Measurements from ENCODE around the gene MICAL2.

The MICAL2 gene

DNA sequence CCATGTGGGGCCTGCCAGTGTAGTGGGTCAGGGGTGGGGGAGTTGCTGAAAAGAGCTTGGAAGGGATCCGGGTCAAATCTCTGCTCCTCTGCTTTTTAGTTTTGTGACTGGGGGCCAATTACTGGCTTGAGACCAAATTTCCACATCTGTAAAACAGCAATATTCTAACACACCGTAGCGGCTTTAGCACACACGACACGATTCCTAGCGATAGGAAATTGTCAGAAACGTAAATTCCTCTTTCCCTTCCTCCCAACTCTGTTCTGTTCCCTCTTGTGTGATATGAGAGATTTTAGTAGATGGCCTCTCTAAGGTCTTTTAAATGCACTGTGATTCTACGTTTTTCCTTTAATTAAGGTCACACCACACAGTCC lies 71.9 kb downstream of the MICAL2 start:
- no peak overlapping the region for H3K27ac ChIP-seq
- no peak for TF ChIP-seq CTCF (conservative IDR thresholded peaks at IDR 0.05)

DNA sequence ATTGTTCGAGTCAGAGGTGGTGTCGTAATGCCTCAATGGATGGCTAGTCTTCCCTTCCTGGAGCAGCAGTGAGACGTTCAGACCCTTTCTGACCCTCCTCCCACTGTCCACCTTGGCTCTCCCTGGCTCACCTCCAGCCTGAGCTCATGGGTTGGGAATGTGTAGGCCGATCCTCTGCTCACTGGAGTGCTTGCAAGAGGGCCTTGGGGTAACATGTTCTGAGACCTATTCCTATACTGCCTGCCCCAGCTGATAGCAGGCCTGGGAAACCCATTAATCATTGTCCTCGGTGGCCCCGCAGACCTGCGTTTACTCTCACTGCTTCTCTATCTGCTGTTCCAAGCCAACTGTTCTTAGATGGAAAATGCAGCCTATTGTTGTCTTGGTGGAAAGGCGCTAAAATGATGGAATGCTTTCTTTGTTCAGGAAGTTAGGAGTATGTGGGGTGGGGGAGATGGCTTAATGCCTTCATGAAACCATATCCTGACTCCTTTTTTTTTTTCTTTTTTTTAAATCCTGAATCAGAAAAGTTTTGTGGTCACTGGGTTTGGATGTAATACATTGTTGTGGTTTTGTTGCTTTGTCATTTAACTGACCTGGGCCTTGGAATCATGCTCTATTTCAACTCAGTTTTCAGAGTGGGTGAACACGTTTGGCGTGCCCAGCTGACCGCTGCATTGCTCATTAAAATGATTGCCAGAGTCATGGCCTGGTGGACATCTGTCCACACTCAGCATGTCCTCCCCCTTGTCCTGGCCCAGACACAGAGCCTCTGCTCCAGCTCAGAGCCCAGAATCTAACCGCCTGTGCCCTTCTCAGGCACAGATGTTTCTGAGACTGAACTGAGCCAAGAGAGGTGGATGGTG lies 72.5 kb downstream of the MICAL2 start:
- H3K27ac ChIP-seq: no peak overlapping the region
- TF ChIP-seq CTCF (conservative IDR thresholded peaks at IDR 0.05): no peak

DNA sequence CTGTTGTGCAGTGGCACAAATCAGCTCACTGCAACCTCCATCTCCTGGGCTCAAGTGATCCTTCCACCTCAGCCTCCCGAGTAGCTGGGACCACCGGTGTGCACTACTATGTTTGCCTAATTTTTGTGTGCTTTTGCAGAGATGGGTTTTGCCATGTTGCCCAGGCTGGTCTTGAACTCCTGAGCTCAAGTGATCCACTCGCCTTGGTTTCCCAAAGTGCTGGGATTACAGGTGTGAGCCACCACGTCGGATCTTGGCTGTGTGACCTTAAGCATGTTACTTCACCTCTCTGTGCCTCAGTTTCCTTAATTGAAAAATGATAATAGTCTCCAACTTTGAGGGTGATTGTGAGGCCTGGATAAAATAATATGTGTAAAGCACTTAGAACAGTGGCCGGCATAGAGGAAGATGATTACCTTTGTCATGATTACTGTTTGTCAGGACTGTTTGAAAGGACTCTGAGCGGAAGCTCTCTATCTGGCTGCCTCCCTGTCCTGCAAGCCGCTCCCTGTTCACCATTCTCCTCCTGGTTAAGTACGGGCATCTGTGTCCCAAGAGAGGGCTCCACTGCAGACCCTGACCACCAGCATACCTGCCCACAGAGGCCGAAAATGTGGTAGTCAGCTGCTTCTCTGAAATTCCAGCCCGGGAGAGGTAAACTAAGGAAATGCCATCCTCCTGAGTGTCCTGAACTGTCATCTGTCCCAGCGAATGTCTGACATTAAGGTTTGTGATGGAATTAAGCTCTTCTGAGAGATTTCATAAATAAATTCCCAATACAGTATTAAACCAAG lies 73.6 kb downstream of the MICAL2 start:
- no peak overlapping the region for H3K27ac ChIP-seq
- TF ChIP-seq CTCF (conservative IDR thresholded peaks at IDR 0.05): no peak

GRCh38 chr11:12184699-12185098 lies 74.3 kb downstream of the MICAL2 start:
- no peak overlapping the region for H3K27ac ChIP-seq
- no peak for TF ChIP-seq CTCF (conservative IDR thresholded peaks at IDR 0.05)

DNA sequence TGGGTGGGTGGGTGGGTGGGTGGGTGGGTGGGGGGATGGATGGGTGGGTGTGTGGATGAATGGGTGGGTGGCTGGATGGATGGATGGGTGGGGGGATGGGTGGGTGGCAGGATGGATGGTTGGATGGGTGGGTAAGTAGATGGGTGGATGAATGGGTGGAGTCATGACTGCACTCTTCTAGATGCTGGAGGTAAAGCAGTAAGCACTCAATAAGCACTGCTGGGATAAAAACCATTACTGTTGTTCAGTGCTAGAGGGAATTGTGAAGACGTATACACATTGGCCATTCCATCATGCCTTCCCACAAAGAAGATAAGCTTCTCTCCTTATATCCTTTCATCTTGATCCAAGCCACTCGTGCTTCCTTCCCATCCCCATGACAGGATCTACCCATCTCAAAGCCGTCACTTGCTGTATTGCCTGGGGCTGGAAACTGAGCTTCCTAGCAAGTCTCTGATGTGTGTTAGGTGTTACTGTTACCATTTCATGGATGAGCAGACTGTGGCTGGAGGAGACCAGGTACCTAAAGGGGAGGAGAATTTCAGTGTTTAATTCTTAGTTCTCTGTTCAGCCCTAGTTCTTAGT lies 74.8 kb downstream of the MICAL2 start:
- TF ChIP-seq CTCF (conservative IDR thresholded peaks at IDR 0.05): no peak
- no peak overlapping the region for H3K27ac ChIP-seq

DNA sequence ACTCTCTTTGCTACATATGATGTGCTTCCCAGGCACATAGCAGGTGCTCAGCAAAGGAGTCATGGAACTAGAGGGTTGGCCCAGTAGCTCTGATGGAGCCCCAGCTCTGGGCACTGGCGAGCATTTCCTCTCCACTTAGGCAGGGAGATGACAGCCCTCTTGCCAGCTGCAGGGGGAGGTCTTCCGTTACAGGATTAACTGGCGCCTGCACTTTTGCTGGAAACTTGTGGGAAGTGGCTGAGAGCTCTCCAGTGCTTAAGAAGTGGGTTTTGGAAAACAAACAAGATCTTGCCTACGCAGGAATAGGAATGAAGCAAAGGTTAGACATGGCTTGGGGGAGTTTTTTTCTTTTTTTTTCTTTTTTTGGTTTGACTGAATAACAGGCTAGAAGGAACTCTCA lies 75.5 kb downstream of the MICAL2 start:
- no peak for TF ChIP-seq CTCF (conservative IDR thresholded peaks at IDR 0.05)
- H3K27ac ChIP-seq: no peak overlapping the region

DNA sequence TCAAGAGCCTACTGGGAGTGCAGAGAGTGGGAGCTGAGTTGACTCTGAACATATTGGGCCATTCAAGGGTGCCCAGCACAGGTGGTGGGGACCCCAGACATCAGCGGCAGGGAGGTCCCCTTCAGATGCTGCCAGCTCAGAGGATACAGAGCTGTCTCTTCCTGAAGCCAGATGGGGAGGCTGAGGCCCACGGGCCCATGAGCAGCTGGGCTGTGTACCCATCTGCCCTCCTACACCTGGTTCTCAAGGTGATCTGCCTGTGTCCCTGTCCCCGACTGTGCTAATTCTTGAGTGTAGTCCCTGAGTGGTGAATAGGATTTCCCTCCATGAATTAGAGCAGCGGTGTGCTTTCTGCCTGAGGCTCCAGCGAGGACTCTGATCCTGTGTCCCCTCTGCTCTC lies 76.3 kb downstream of the MICAL2 start:
- H3K27ac ChIP-seq: no peak overlapping the region
- TF ChIP-seq CTCF (conservative IDR thresholded peaks at IDR 0.05): no peak

Measured in VCaP (cell line).